Mesothelial cell of epicardium (in vitro differentiated cells): ENCODE data around the gene NRDC. TPM values are rescaled to one million over a fixed set of nuclear protein-coding genes. Genes with fewer than 3 reads are reported as not detected.

ENCODE experiments used
- DNase-seq, 2 experiments: peaks; one replicate each; pipeline ENCODE4 v3.0.0; 2021; ENCODE audit warnings: low spot score in 2 of 2; ENCODE audit not compliant: unreplicated experiment in 2 of 2
- H3K27ac Mint-ChIP-seq: 2 replicates; pipeline ENCODE4 v1.8.0; 2021; ENCODE audit warnings: mixed read lengths
- H3K27me3 Mint-ChIP-seq: 2 replicates; pipeline ENCODE4 v1.8.0; 2021; ENCODE audit warnings: low read depth, mixed read lengths
- H3K36me3 Mint-ChIP-seq: 2 replicates; pipeline ENCODE4 v1.8.0; 2021; ENCODE audit warnings: mixed read lengths
- H3K4me1 Mint-ChIP-seq: 2 replicates; pipeline ENCODE4 v1.8.0; 2021; ENCODE audit warnings: mixed read lengths
- H3K4me3 Mint-ChIP-seq: 2 replicates; pipeline ENCODE4 v1.8.0; 2021; ENCODE audit warnings: mild to moderate bottlenecking, moderate library complexity, mixed read lengths
- H3K9me3 Mint-ChIP-seq: 2 replicates; pipeline ENCODE4 v1.8.0; 2021; ENCODE audit warnings: mixed read lengths
- total RNA-seq: library from RNA; stranded (reverse); gene quantifications from 3 replicates; pipeline ENCODE4 v1.2.1, GENCODE V29; 2021
- TF ChIP-seq, protein P1 (sequence below): fragments of 200-600 bp; sonication (generic); IDR thresholded peaks from one replicate; pipeline ENCODE4 v1.5.0; 2021; ENCODE audit warnings: antibody characterized with exemption; ENCODE audit not compliant: unreplicated experiment

NRDC gene
- total RNA-seq, 1 donor from 2014 or later = 132 TPM

DNA sequence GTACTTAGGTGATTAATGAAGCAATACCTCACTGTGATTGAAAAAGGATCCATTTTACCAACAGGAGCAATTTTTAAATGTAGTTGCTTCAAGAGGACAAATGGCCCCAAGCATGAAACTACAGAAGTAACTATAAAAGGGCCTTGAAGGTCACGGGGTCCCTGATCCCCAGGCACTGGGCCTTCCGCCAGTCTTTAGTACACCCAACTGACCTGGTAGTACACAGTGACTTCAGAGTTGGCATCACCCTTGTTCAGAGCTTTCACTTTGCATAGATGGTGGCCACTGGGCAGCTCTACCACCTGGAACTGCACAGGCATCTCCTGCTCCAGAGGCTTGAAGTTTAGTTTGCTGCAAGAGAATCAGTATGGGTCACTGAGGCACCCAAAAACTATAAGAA lies 84.3 kb downstream of the NRDC start:
- Mint-ChIP-seq H3K4me1 (no peaks in the 10 kb centered on the region), H3K27ac (no peak overlapping the region), H3K4me3 (no peak overlapping the region), H3K9me3 (no peaks in the 10 kb centered on the region), H3K27me3 (no peaks in the 10 kb centered on the region), H3K36me3 (peaks cover 47% of the 10 kb centered on the region)
- no peak for DNase-seq
- TF ChIP-seq, protein P1, sequence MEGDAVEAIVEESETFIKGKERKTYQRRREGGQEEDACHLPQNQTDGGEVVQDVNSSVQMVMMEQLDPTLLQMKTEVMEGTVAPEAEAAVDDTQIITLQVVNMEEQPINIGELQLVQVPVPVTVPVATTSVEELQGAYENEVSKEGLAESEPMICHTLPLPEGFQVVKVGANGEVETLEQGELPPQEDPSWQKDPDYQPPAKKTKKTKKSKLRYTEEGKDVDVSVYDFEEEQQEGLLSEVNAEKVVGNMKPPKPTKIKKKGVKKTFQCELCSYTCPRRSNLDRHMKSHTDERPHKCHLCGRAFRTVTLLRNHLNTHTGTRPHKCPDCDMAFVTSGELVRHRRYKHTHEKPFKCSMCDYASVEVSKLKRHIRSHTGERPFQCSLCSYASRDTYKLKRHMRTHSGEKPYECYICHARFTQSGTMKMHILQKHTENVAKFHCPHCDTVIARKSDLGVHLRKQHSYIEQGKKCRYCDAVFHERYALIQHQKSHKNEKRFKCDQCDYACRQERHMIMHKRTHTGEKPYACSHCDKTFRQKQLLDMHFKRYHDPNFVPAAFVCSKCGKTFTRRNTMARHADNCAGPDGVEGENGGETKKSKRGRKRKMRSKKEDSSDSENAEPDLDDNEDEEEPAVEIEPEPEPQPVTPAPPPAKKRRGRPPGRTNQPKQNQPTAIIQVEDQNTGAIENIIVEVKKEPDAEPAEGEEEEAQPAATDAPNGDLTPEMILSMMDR = no peak

DNA sequence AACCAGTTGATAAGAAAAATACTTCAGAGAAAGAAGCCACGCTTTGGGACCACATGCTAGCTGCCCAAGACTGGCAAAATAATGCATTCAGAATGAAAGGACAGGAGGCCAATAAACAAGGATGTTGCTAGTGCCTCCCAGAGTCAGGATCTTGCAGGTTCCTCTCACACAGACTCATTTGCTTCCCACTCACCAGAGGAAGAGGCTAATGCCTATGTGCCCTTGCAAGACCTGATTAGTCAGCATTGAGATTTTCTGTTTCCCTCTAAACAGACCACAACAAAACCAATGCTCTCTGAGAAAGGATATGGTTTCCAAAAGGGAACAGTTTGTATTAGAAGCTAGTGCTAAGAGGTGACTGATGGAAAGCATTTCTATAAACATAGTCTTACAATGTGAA lies 85.7 kb downstream of the NRDC start:
- TF ChIP-seq, protein P1 = no peak
- Mint-ChIP-seq H3K4me1 (no peaks in the 10 kb centered on the region), H3K27ac (no peak overlapping the region), H3K27me3 (no peaks in the 10 kb centered on the region), H3K9me3 (no peaks in the 10 kb centered on the region), H3K4me3 (no peak overlapping the region), H3K36me3 (peaks cover 54% of the 10 kb centered on the region)
- no peak for DNase-seq

DNA sequence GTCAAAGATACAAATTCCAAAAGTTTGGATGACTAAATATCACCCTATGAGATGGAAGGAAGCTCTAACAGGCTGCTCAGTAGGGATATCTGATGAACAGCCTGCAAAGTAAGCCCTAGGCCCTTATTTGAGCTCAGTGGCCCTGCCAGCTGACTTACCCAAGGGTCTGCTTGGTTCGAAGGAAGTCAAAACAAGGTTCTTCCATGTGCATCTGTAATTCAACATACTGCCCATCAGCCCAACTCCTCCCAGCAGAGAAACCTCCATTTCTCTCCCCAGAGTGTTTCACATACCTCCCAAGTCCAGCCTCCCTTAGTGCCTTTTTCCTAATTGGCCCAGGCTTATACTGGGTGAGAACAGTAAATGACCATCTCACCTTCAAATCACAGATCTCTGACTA lies 86.6 kb downstream of the NRDC start:
- no peak for DNase-seq
- Mint-ChIP-seq H3K9me3 (no peaks in the 10 kb centered on the region), H3K4me1 (no peaks in the 10 kb centered on the region), H3K27me3 (no peaks in the 10 kb centered on the region), H3K36me3 (peaks cover 52% of the 10 kb centered on the region), H3K27ac (no peak overlapping the region), H3K4me3 (no peak overlapping the region)
- TF ChIP-seq, protein P1 = no peak

DNA sequence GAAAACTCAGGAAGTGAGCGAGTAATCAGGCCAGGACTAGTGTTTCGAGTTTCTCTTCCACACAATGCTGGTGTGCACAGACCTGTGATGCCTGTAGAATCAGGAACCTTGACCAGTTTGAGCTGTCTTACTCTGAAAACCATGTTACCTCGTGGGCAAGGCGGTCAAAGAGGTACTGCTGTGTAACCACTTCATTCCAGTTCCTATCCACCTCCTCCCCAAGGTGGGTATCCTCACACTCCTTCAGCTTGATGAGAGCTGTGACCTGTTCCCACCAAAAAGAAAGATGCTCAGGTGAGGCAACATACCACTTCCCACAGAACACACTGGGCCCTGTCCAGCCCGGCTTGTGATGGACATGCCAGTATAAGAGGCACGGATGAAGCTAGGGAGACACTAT lies 88.1 kb downstream of the NRDC start:
- H3K36me3 Mint-ChIP-seq = peaks cover 55% of the 10 kb centered on the region

DNA sequence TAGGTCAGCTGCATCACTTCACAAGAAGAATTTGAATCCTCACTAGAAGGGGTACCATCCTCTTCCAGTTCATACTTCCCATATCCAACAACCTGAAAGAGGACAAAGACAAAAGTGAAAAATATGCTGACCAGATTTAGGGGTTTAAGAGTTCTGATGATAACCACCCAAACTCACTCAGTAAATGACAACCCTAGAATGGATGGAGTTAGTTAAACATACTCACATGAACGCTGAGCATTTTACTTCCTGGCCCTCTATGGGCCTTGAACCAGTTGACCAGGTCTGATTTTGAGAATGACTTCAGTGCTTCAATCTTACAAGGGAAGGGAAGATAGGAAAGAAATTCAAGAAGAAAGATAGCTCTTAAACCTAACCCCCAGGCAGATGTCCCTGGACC lies 89.2 kb downstream of the NRDC start:
- no peaks in the 10 kb centered on the region for H3K9me3 Mint-ChIP-seq
- H3K27me3 Mint-ChIP-seq = no peaks in the 10 kb centered on the region
- DNase-seq = no peak
- TF ChIP-seq, protein P1 = no peak
- no peak overlapping the region for H3K4me3 Mint-ChIP-seq
- H3K36me3 Mint-ChIP-seq = peaks cover 57% of the 10 kb centered on the region
- H3K4me1 Mint-ChIP-seq = no peaks in the 10 kb centered on the region
- H3K27ac Mint-ChIP-seq = no peak overlapping the region

More for the DNA sequence above, 88.1 kb downstream of the NRDC start:
- no peak for DNase-seq
- no peak overlapping the region for H3K27ac Mint-ChIP-seq
- H3K4me1 Mint-ChIP-seq = no peaks in the 10 kb centered on the region
- TF ChIP-seq, protein P1 = no peak
- H3K4me3 Mint-ChIP-seq = no peak overlapping the region
- H3K9me3 Mint-ChIP-seq = no peaks in the 10 kb centered on the region
- H3K27me3 Mint-ChIP-seq = no peaks in the 10 kb centered on the region

DNA sequence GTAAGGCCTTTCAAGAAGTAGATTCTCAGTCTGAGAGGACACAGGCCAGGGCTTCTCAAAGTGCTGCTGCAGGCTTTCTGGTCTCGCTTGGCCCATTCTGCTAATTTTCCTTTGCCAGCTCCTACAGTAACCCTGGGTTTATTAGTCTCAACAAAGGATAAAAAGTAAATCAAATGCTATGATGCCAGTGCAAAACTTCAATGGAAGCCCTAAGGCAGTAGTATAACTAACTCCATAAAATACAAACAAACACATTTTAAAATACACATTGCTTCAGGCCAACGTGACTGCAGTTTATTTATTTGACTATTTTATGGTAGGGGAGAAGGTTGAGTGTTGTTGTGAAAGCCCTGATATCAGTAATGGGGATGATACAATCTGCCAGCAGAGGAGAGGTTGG lies 89.6 kb downstream of the NRDC start:
- no peak overlapping the region for H3K4me3 Mint-ChIP-seq
- H3K27ac Mint-ChIP-seq = no peak overlapping the region
- TF ChIP-seq, protein P1 = no peak
- DNase-seq = no peak
- no peaks in the 10 kb centered on the region for H3K27me3 Mint-ChIP-seq
- H3K4me1 Mint-ChIP-seq = no peaks in the 10 kb centered on the region
- H3K9me3 Mint-ChIP-seq = no peaks in the 10 kb centered on the region
- H3K36me3 Mint-ChIP-seq = peaks cover 57% of the 10 kb centered on the region
